22Rv1 (cell line): ENCODE results near the gene ABL2.

Source experiments
- CTCF ChIP-seq: fragments of 450-650 bp; IDR thresholded peaks from 2 replicates; pipeline ENCODE4 v1.5.1; 2017; ENCODE audit warnings: mild to moderate bottlenecking
- ZFX ChIP-seq: fragments of 450-650 bp; IDR thresholded peaks from 2 replicates; pipeline ENCODE4 v1.6.1; 2017; ENCODE audit warnings: antibody characterized with exemption, borderline replicate concordance

DNA sequence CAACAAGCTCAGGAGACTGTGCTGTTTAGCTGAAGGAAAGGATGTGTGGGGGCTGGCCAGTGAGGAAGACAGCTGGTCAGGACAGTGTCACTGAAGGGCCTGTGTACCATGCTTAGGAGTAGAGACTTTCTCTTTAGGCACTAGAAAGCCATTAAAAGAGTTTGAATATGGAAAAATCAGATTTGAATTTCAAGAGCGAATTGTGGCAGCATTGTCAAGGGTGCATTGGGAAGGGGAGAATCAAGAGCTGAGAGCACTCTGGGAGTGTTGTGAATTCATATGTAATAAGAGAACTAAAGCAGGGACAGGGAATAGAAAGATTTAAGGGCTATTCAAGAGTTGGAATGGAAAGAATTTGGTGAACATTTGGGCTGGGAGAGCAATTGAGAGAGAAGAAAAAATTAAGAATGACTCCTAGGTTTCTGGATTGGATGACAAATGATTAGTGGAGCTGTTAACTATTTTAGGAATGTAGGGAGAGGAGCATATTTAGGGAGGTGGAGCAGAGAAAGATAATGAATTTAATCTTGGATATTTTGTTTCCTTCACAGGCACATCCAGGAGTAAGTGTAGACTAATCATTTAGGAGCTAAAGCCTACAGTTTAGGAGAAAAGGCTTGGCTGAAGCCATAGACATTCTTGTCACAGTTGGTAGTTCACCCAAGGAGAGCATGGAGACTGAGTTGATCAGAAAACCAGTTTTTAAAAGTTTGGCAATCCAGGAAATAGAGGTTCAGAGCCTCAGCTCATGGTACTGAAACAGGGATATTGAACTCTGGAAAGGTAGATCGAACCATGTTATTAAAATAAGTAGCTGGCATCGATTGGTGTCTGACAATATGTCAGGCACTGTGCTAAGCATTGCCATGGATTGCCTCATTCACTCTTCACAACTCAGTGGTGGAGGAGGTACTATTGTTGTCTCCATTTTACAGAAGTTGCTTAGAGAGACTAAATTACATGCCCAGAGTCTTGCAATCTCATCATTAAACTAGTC lies 170.7 kb downstream of the ABL2 start:
- TF ChIP-seq CTCF (no peak), ZFX (no peak)
